ENCODE results near the gene PSME3IP1. TPM values are rescaled to one million over a fixed set of nuclear protein-coding genes. Genes with fewer than 3 reads are reported as not detected.

PSME3IP1 gene
- total and polyA plus RNA-seq, 5 donors from 2014 or later: 68.1 to 140 (median 72.6) TPM

- no peaks in the 10 kb centered on the region for H3K4me1 ChIP-seq (ENCODE audit: control insufficient read depth, insufficient read depth, low read length, poor library complexity, severe bottlenecking)
- Mint-ChIP-seq H3K36me3 (peaks cover 39% of the 10 kb centered on the region), H3K9me3 (no peaks in the 10 kb centered on the region), H3K4me3 (no peak overlapping the region), H3K27ac (peak overlapping the region in 1 of 3 donors; percentile 15), H3K4me1 (no peaks in the 10 kb centered on the region), H3K27me3 (no peaks in the 10 kb centered on the region)
- ATAC-seq (ENCODE audit: low read depth in 2 of 2): no peak
- H3K27me3 ChIP-seq (ENCODE audit: control insufficient read depth, insufficient read depth, low read length): no peaks in the 10 kb centered on the region
- H3K4me3 ChIP-seq (ENCODE audit: low read depth, low read length): no peak overlapping the region
- no peaks in the 10 kb centered on the region for H3K9me3 ChIP-seq (ENCODE audit: control insufficient read depth in 2 of 2, low read length in 2 of 2)
- DNase-seq: no peak
- H3K36me3 ChIP-seq (ENCODE audit: control insufficient read depth, insufficient read depth, low read length): peaks cover 83% of the 10 kb centered on the region
- no peak overlapping the region for H3K27ac ChIP-seq (ENCODE audit: insufficient read depth, low read length, poor library complexity, severe bottlenecking)
Observed at GRCh38 chr16:57226701-57227621, 41.1 kb upstream of the PSME3IP1 start.

GRCh38 chr16:57225978-57226377 is 40.1 kb upstream of the PSME3IP1 start:
- Histone ChIP-seq H3K27ac (ENCODE audit: insufficient read depth, low read length, poor library complexity, severe bottlenecking) (no peak overlapping the region), H3K4me1 (ENCODE audit: control insufficient read depth, insufficient read depth, low read length, poor library complexity, severe bottlenecking) (no peaks in the 10 kb centered on the region), H3K27me3 (ENCODE audit: control insufficient read depth, insufficient read depth, low read length) (no peaks in the 10 kb centered on the region), H3K9me3 (ENCODE audit: control insufficient read depth in 2 of 2, low read length in 2 of 2) (no peaks in the 10 kb centered on the region), H3K36me3 (ENCODE audit: control insufficient read depth, insufficient read depth, low read length) (peaks cover 83% of the 10 kb centered on the region), H3K4me3 (ENCODE audit: low read depth, low read length) (no peak overlapping the region)
- ATAC-seq (ENCODE audit: low read depth in 2 of 2) (no peak), DNase-seq (no peak)
- no peaks in the 10 kb centered on the region for H3K4me1 Mint-ChIP-seq
- no peak overlapping the region for H3K27ac Mint-ChIP-seq
- peaks cover 39% of the 10 kb centered on the region for H3K36me3 Mint-ChIP-seq
- no peaks in the 10 kb centered on the region for H3K9me3 Mint-ChIP-seq
- H3K27me3 Mint-ChIP-seq: no peaks in the 10 kb centered on the region
- H3K4me3 Mint-ChIP-seq: no peak overlapping the region

- Histone ChIP-seq H3K27ac (ENCODE audit: insufficient read depth, low read length, poor library complexity, severe bottlenecking) (no peak overlapping the region), H3K9me3 (ENCODE audit: control insufficient read depth in 2 of 2, low read length in 2 of 2) (no peaks in the 10 kb centered on the region), H3K27me3 (ENCODE audit: control insufficient read depth, insufficient read depth, low read length) (no peaks in the 10 kb centered on the region), H3K4me1 (ENCODE audit: control insufficient read depth, insufficient read depth, low read length, poor library complexity, severe bottlenecking) (no peaks in the 10 kb centered on the region), H3K36me3 (ENCODE audit: control insufficient read depth, insufficient read depth, low read length) (peaks cover 82% of the 10 kb centered on the region), H3K4me3 (ENCODE audit: low read depth, low read length) (no peak overlapping the region)
- DNase-seq: no peak
- H3K4me3 Mint-ChIP-seq: no peak overlapping the region
- peaks cover 42% of the 10 kb centered on the region for H3K36me3 Mint-ChIP-seq
- no peaks in the 10 kb centered on the region for H3K27me3 Mint-ChIP-seq
- no peaks in the 10 kb centered on the region for H3K9me3 Mint-ChIP-seq
- no peak for ATAC-seq (ENCODE audit: low read depth in 2 of 2)
- no peak overlapping the region for H3K27ac Mint-ChIP-seq
- H3K4me1 Mint-ChIP-seq: no peaks in the 10 kb centered on the region
Observed at GRCh38 chr16:57224651-57225335, 39.0 kb upstream of the PSME3IP1 start.

- Mint-ChIP-seq H3K4me3 (no peak overlapping the region), H3K4me1 (peaks cover 0 to 2% (median 0%) of the 10 kb centered on the region in 4 donors), H3K27me3 (no peaks in the 10 kb centered on the region), H3K27ac (no peak overlapping the region), H3K36me3 (peaks cover 57% of the 10 kb centered on the region), H3K9me3 (peaks cover 0 to 9% (median 3%) of the 10 kb centered on the region in 7 donors)
- no peaks in the 10 kb centered on the region for H3K27me3 ChIP-seq (ENCODE audit: control insufficient read depth, insufficient read depth, low read length)
- no peak overlapping the region for H3K27ac ChIP-seq (ENCODE audit: insufficient read depth, low read length, poor library complexity, severe bottlenecking)
- ATAC-seq (ENCODE audit: low read depth in 2 of 2): no peak
- no peaks in the 10 kb centered on the region for H3K4me1 ChIP-seq (ENCODE audit: control insufficient read depth, insufficient read depth, low read length, poor library complexity, severe bottlenecking)
- H3K36me3 ChIP-seq (ENCODE audit: control insufficient read depth, insufficient read depth, low read length): peaks cover 83% of the 10 kb centered on the region
- no peak for DNase-seq
- no peak overlapping the region for H3K4me3 ChIP-seq (ENCODE audit: low read depth, low read length)
- H3K9me3 ChIP-seq (ENCODE audit: control insufficient read depth in 2 of 2, low read length in 2 of 2): peaks cover 4% of the 10 kb centered on the region in 2 experiments
Observed at GRCh38 chr16:57223057-57223456, 37.2 kb upstream of the PSME3IP1 start.

GRCh38 chr16:57216968-57217367 is 31.1 kb upstream of the PSME3IP1 start:
- no peak overlapping the region for H3K4me3 ChIP-seq (ENCODE audit: low read depth, low read length)
- H3K36me3 ChIP-seq (ENCODE audit: control insufficient read depth, insufficient read depth, low read length): peaks cover 88% of the 10 kb centered on the region
- Mint-ChIP-seq H3K4me3 (no peak overlapping the region), H3K27me3 (no peaks in the 10 kb centered on the region), H3K4me1 (peaks cover 0 to 4% (median 1%) of the 10 kb centered on the region in 4 donors), H3K36me3 (peaks cover 80% of the 10 kb centered on the region), H3K9me3 (peaks cover 0 to 34% (median 17%) of the 10 kb centered on the region in 7 donors), H3K27ac (no peak overlapping the region)
- no peaks in the 10 kb centered on the region for H3K4me1 ChIP-seq (ENCODE audit: control insufficient read depth, insufficient read depth, low read length, poor library complexity, severe bottlenecking)
- peaks cover 32 to 34% of the 10 kb centered on the region in 2 experiments for H3K9me3 ChIP-seq (ENCODE audit: control insufficient read depth in 2 of 2, low read length in 2 of 2)
- no peaks in the 10 kb centered on the region for H3K27me3 ChIP-seq (ENCODE audit: control insufficient read depth, insufficient read depth, low read length)
- ATAC-seq (ENCODE audit: low read depth in 2 of 2) (no peak), DNase-seq (no peak)
- H3K27ac ChIP-seq (ENCODE audit: insufficient read depth, low read length, poor library complexity, severe bottlenecking): no peak overlapping the region

- Mint-ChIP-seq H3K4me1 (peaks cover 0 to 4% (median 0%) of the 10 kb centered on the region in 4 donors), H3K36me3 (peaks cover 59% of the 10 kb centered on the region), H3K27me3 (no peaks in the 10 kb centered on the region), H3K27ac (no peak overlapping the region), H3K9me3 (peaks cover 0 to 28% (median 14%) of the 10 kb centered on the region in 7 donors), H3K4me3 (no peak overlapping the region)
- H3K27me3 ChIP-seq (ENCODE audit: control insufficient read depth, insufficient read depth, low read length): no peaks in the 10 kb centered on the region
- peaks cover 73% of the 10 kb centered on the region for H3K36me3 ChIP-seq (ENCODE audit: control insufficient read depth, insufficient read depth, low read length)
- H3K9me3 ChIP-seq (ENCODE audit: control insufficient read depth in 2 of 2, low read length in 2 of 2): peaks cover 28 to 34% of the 10 kb centered on the region in 2 experiments
- no peak overlapping the region for H3K4me3 ChIP-seq (ENCODE audit: low read depth, low read length)
- no peak overlapping the region for H3K27ac ChIP-seq (ENCODE audit: insufficient read depth, low read length, poor library complexity, severe bottlenecking)
- ATAC-seq (ENCODE audit: low read depth in 2 of 2) (no peak), DNase-seq (no peak)
- H3K4me1 ChIP-seq (ENCODE audit: control insufficient read depth, insufficient read depth, low read length, poor library complexity, severe bottlenecking): no peaks in the 10 kb centered on the region
Observed at GRCh38 chr16:57213462-57213861, 27.6 kb upstream of the PSME3IP1 start.

- H3K27ac Mint-ChIP-seq: no peak overlapping the region
- peaks cover 0 to 5% (median under 1%) of the 10 kb centered on the region in 7 donors for H3K9me3 Mint-ChIP-seq
- no peak overlapping the region for H3K4me3 Mint-ChIP-seq
- peaks cover 0 to 8% (median 0%) of the 10 kb centered on the region in 4 donors for H3K4me1 Mint-ChIP-seq
- Histone ChIP-seq H3K27me3 (ENCODE audit: control insufficient read depth, insufficient read depth, low read length) (no peaks in the 10 kb centered on the region), H3K27ac (ENCODE audit: insufficient read depth, low read length, poor library complexity, severe bottlenecking) (no peak overlapping the region), H3K4me3 (ENCODE audit: low read depth, low read length) (no peak overlapping the region), H3K9me3 (ENCODE audit: control insufficient read depth in 2 of 2, low read length in 2 of 2) (no peaks in the 10 kb centered on the region), H3K4me1 (ENCODE audit: control insufficient read depth, insufficient read depth, low read length, poor library complexity, severe bottlenecking) (no peaks in the 10 kb centered on the region), H3K36me3 (ENCODE audit: control insufficient read depth, insufficient read depth, low read length) (peaks cover 69% of the 10 kb centered on the region)
- DNase-seq: no peak
- no peaks in the 10 kb centered on the region for H3K27me3 Mint-ChIP-seq
- ATAC-seq (ENCODE audit: low read depth in 2 of 2): no peak
- peaks cover 46% of the 10 kb centered on the region for H3K36me3 Mint-ChIP-seq
Observed at GRCh38 chr16:57209780-57210179, 23.9 kb upstream of the PSME3IP1 start.

All from CD4-positive, CD25-positive, alpha-beta regulatory T cell (primary cell).